HL-60/S4 treated with phorbol 12-myristate 13-acetate at 8.2 ng/mL for 4 days and 3 days (cell line): Measurements from ENCODE around the gene ENPP6.
"Not testable (repeated sequence)": the region's sequence is repeated elsewhere in the genome, so short reads cannot be mapped to it uniquely, and the experiment has no call there.

Source experiments
- in situ Hi-C: fragments of 300-500 bp; cut with MboI; formaldehyde crosslinking; loops from 2 replicates; pipeline ENCODE4 v1.15.0; 2022; ENCODE audit warnings: low sequenced_read_pairs

ENPP6 gene

GRCh38 chr4:184151988-184152485, 65.6 kb downstream of the ENPP6 start:
- in situ Hi-C loops, result no loop called here

DNA sequence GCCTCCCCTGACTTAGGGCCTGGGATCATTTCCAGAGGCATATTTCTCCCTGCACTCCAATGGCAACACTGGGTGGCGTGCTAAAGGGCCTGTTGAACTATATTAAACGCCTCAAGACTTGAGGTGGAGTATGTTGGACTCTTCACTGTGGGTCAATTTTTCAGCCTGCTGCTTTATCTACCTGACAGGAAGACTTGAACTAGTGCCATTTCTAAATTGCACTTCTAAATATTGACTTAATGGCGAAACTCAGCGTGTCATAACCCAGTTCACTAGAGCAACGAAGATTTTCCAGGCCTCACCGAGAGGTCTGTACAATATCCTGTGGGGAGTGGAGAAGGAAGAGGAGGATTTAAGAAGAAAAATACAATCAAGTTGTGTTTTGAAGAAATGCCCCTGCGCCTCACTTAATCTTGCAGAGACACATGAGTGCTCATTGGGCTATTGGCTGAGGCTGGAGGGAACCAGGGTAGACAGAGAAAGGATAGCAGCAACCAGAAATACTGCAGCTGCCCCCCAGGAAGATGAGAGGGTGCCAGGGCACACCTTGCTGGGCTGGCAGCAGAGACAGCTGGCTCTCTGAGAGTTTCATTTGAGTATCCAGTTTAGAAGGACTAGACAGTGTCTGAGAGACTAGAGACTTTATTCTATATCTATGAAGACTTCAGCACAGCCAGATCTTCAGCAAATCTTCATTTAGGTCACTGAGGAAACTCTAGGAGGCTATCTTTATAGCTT, 67.4 kb downstream of the ENPP6 start:
- in situ Hi-C loops, result no loop called here

DNA sequence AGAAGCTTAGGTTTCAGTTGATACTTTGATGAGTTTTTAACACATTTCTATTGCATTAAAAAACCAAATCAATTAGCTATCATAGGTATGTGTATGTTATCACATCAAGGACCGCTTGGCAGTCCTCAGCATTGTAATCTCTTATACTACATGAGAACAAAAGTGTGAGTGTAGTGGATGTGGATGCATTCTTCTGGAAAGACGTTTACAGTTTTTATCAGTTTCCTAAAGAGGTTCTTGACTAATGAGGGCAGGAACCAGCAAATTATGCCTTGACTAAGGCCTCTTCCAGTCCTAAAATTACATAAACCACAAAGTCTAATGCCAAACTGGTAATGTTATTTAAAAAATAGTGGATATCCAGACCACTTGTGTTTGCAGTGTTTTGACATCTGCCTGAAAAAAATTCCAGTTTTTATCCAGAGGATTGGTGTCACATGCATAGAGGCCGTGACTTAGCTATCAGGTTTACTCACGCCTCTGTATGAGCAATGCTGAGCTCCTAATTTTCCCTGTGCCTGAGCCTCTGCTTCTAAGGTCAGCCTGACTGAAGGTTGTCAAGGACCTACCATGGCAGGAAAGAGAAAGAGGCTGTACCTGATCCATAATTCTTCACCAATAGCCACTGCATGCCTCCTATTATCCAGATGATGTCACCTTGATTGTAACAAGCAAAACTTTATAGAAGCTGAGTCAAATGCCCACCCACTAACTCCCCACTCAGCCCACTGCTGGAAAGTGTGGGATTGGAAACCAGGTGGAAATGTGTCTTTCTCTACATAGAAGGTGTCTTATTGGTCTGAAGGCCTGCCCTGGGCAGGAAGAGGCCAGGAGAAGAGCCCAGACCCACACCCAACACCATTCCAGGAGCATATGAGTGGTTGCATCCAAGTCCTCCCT, 68.7 kb downstream of the ENPP6 start:
- in situ Hi-C loops, result no loop called here

DNA sequence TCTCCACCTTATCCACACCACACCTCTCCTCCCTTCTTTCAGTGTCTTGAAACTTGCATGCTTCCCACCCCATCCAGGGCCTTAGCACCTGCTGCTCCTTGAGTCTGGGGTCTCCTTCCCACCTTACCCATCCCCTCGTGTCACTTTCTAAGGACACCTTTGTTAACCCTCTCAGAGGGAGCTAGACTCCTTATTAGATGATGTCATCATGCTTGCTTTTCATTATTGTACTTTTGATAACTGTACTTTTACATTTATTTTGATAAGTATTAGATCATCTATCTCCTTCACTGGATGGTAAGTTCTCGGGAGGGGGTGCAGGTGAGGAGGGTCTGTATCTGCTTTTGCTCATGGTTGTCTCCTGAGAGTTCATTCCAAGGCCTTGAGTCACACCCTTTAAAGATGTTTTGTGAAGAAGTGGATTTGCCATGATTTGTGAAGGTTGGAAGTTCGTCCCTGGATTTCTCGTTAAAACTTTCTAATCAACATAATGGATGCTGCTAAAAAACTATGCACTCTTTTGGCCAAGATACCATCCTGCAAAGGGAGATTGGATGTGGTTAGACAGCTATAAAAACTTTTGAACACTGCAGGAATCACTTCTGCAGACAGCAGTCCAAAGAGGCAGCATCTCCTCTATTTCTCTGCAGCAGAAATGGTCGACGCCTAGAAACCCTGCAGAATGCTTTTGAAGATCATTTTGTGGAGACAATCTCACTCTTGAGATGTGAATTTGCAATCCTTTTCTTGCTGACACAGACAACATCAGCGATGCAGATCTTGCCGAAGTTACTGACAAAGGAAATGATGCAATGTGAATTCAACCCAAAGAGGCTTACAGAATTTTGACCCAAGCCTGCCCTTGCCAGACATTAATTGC, 69.6 kb downstream of the ENPP6 start:
- in situ Hi-C loops, result no loop called here

DNA sequence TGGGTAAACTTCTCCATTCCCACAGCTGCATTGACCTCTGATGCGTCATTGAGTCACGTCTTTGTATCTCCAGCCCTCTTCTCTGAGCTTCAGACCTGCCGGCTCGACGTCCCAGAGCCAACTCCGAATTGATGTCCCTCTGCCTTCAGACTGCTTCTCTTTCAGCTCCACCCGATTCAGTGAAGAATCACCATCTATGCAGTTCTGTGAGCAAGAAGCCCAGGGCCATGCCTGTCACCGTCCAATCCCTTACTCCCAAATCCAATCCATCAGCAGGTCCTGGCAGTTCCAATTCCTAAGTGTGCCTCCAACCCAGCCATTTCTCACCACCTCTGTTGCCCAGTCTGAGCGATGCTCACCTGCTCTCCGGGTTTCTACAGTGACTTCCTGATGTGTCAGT, 70.7 kb downstream of the ENPP6 start:
- in situ Hi-C loops, result no loop called here

DNA sequence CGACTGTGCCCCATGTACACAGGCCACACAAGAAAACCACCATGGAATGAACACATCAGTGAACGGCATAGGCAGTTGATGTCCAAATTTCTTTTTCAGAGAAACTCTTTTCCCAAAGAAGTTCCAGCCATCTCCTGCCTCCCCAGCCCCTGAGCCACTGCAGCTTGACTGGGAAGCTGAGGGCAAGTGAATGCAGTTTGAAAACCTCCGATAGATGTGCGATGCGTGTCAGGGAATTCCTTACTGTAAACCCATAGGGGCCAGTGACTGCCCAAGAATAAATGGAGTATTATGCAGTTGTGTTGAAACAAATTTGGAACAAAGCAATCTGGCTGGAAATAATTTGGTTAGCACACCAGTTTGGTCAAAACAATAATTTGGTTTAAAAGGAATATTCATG, 72.1 kb downstream of the ENPP6 start:
- in situ Hi-C loops, result no loop called here

GRCh38 chr4:184143770-184144564, 73.7 kb downstream of the ENPP6 start:
- in situ Hi-C loops, result no loop called here

- in situ Hi-C loops, result no loop called here
Measured at GRCh38 chr4:184142121-184143000, 75.3 kb downstream of the ENPP6 start.

DNA sequence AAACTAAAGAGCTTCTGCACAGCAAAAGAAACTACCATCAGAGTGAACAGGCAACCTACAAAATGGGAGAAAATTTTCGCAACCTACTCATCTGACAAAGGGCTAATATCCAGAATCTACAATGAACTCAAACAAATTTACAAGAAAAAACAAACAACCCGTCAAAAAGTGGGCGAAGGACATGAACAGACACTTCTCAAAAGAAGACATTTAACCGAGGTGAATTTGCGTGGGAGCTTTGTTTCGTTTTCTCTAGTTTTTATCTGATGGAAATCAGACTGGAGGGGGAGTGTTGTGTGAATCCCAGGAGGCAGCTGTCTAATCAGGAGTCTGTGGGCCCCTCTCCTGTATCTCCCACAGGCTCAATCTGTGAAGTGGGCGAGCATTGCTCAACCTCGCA, 76.8 kb downstream of the ENPP6 start:
- in situ Hi-C loops, result not testable (repeated sequence)

DNA sequence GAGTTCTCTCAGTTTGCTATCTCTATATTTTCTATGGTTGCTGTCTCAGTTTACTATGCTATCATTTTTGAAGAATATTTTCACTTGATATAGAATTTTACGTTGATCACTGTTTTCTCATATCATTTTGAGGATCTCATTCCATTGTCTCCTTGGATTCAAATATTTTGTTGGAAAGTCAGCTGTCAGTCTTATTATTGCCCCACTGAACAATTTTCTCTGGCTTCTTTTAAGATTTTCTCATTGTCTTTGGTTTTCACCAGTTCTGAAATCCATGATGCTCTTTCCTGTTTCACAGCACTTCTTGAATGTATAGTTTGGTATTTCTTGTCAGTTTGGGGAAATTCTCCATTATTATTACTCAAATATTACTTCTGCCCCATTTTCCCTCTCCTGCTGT, 81.1 kb downstream of the ENPP6 start:
- in situ Hi-C loops, result no loop called here

DNA sequence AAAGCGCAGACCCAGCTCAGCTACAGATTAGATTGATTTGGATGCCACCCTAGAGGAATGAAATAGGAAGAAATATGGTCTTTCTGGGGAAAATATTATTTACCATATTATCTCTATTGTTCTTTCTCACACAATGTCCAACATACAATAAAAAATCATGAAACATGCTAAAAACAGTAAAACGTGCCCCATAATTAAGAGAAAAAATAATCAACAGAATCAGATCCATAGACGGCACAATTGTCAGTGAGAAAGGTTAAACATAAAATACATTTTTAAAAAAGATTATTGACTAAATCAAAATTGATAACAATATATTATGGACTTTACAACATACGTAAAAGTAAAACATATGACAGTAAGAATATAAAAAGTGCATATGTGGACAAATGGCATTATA, 90.9 kb downstream of the ENPP6 start:
- in situ Hi-C loops, result no loop called here

- in situ Hi-C loops, result no loop called here
Measured at GRCh38 chr4:184122631-184123408, 94.9 kb downstream of the ENPP6 start.

DNA sequence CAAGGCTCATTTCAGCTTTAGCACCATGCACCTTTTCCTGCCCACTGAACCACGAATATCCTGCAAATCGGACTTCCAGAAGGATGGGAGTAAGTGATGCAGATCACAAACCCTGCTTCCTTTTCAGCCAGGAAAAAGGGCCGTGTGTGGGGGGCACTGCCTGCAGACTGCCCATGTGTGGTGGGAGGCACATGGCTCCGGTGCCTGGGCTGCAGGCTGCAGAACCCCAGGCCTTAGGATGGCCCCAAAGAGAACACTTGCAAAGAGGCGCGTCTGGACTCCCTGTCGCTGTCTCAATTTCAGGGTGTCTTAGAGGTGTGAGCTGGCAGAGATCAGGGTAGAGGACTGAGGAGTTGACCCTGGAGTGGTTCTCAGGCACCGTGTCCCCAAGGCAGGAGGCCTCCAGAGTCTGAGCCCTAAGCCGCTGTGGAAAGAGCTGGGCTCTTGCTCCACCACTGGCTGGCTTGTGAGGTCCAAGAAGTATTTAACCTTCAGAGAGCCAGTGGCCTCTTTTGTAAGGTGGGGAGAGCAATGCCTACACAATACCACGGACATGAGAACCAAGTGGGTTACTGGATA, 97.0 kb downstream of the ENPP6 start:
- in situ Hi-C loops, result no loop called here

DNA sequence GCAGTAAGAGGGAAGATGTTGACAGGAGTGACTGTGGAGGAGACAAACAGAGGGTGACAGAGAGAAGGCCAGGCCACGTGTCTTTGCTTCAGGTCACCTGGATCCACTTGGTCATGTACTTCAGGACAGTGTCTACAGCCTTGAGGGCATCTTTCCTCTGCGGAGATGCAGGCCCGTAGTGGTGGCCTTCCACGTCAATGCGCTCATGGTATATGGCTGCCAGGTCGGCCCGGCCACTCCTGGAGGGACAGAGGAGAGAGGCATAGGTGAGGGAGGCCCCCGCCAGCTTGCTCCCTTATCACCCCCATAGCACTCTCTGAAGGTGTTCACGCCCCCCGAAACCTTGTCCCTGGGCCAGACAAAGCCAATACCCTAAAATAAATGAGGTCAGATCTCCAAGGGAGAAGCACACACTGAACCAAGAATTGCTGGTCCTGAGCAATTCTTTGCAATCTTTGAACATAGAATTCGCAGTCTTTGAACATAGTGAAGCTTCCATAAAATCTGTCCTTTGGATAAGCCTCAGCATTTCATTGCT, 99.9 kb downstream of the ENPP6 start:
- in situ Hi-C loops, result no loop called here

GRCh38 chr4:184115399-184115798, 102.3 kb downstream of the ENPP6 start:
- in situ Hi-C loops, result no loop called here

DNA sequence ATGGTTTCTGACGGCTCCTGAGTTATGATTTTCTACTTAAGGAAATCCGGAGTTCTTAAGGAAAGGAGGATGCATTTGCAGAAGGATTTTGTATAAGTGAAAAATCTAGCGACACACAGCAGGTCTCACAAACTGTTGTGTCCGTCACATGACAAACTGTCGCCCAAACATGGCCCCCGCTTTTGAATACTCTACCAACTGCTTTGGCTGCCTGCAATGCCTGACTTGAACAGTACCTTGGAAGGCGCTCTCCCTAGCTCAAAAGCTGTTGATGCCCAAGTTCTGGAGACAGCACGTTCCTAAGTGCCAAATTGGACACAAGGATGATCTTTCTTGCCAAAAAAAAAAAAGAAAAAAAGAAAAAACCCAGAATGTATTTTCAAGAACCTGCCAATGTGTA, 103.2 kb downstream of the ENPP6 start:
- in situ Hi-C loops, result no loop called here

DNA sequence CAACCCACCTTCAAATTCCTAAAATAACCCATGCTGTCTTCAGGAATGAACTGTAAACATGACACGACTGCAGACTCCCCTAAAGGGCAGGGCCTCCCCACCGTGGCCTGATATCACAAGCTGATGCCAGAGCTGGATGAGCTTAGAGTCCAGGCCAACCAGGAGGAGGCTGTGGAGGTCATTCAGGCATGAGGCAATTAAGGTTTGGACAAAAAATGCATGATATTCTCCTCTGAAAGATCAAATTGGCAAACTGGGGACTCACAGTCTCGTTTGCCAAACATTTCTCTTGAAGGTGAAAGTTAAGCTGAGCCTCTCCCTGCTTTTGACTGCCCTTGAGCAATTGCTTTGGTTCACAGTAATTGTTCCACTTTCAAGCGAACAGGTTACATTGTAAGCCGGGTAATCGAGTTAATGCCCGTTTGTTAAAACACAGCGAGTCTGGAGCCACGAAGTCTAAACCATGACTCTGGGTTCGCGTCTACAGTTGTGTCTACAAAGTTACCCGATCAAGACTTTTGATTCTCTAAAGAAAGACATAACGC, 105.6 kb downstream of the ENPP6 start:
- in situ Hi-C loops, result no loop called here
